Natural killer cell (primary cell): Measurements from ENCODE around the gene CYP4B1. TPM values are rescaled to one million over a fixed set of nuclear protein-coding genes. Genes with fewer than 3 reads are reported as not detected.

ENCODE experiments used
- ATAC-seq, 3 donors: fragments of 150-1000 bp in 2 of 3; fragments of 200-7000 bp in 1 of 3; cut with Tn5 transposase; 1 replicate in 1 of 3; 2 replicates in 2 of 3; pipeline ENCODE4 v1.10.0; 2021; ENCODE audit warnings: mild to moderate bottlenecking in 2 of 3, moderate library complexity in 2 of 3
- DNase-seq, 2 donors: peaks; one replicate each; pipeline versions ENCODE4 v3.0.0 to v3.0.0-alpha.2; 2013 to 2021; ENCODE audit warnings: mixed read lengths in 1 of 2
- H3K27ac ChIP-seq: one replicate; pipeline ENCODE4 v1.5.1; 2013; ENCODE audit warnings: mild to moderate bottlenecking, low read length
- H3K27me3 ChIP-seq: one replicate; pipeline ENCODE4 v1.6.1; 2013; ENCODE audit warnings: low read length; ENCODE audit not compliant: control insufficient read depth, insufficient read depth
- H3K36me3 ChIP-seq: one replicate; pipeline ENCODE4 v1.6.1; 2013; ENCODE audit warnings: low read length; ENCODE audit not compliant: control insufficient read depth, insufficient read depth
- H3K4me1 ChIP-seq: one replicate; pipeline ENCODE4 v1.6.1; 2013; ENCODE audit warnings: low read length; ENCODE audit not compliant: control insufficient read depth, insufficient read depth
- H3K4me3 ChIP-seq: one replicate; pipeline ENCODE4 v1.5.1; 2013; ENCODE audit warnings: low read length
- H3K9me3 ChIP-seq: one replicate; pipeline ENCODE4 v1.6.1; 2013; ENCODE audit warnings: low read length; ENCODE audit not compliant: control insufficient read depth, insufficient read depth
- H3K27ac Mint-ChIP-seq, 2 donors: one replicate each; pipeline ENCODE4 v1.8.0; 2022; ENCODE audit warnings: mild to moderate bottlenecking in 2 of 2, mixed read lengths in 2 of 2, moderate library complexity in 1 of 2
- H3K27me3 Mint-ChIP-seq, 2 donors: one replicate each; pipeline ENCODE4 v1.8.0; 2022; ENCODE audit warnings: low read depth in 2 of 2, mixed read lengths in 2 of 2
- H3K36me3 Mint-ChIP-seq: one replicate; pipeline ENCODE4 v1.8.0; 2022; ENCODE audit warnings: mixed read lengths
- H3K4me1 Mint-ChIP-seq, 2 donors: one replicate each; pipeline ENCODE4 v1.8.0; 2022; ENCODE audit warnings: mixed read lengths in 2 of 2
- H3K4me3 Mint-ChIP-seq: one replicate; pipeline ENCODE4 v1.8.0; 2022; ENCODE audit warnings: mild to moderate bottlenecking, moderate library complexity, mixed read lengths
- H3K9me3 Mint-ChIP-seq, 2 donors: one replicate each; pipeline ENCODE4 v1.8.0; 2022; ENCODE audit warnings: mixed read lengths in 2 of 2
- WGBS: methylation state at CpG from one replicate; pipeline ENCODE4 v1.1.7; 2013; ENCODE audit warnings: missing lambda C conversion rate; ENCODE audit not compliant: insufficient coverage; 5-methylcytosine and 5-hydroxymethylcytosine counted together
- intact Hi-C: fragments of 100-400 bp; cut with micrococcal nuclease; formaldehyde crosslinking; loops from one replicate; pipeline ENCODE4 v1.14.2; 2022
- total RNA-seq, 4 donors: library from RNA; stranded (reverse); fragments of 120-200 nt in 1 of 4; gene quantifications; one replicate each; pipeline versions ENCODE4 v1.2.3 to v1.2.4, GENCODE V29; 2013 to 2022
- TF ChIP-seq, protein P1 (sequence below): fragments of 200-600 bp; IDR thresholded peaks from one replicate; pipeline ENCODE4 v1.8.0; 2022; ENCODE audit warnings: antibody characterized with exemption

CYP4B1 gene
- total RNA-seq, 3 donors from 2014 or later (not counting 1 experiment from before 2014, with no cell fraction given) = not detected

DNA sequence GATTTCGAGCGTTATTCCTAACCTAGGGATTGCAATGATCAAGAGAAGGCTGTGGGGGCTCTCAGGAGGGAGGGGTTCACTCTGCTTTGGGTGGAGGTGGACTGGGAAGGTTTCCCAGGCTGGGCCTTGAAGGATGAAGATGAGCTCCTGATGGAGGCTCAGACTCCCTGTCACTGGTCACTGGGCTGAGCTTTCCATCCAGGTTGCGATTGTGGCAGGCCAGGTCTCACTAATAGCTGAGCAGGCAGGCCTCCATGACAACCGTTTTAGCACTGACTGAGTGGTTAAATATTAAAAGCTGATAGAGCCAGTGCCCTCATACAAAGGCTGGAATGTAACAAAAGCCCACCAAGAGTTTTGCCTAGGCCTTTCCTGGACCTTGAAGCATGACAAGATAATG is 43.7 kb upstream of the CYP4B1 start:
- intact Hi-C loops = no loop called here
- no peaks in the 10 kb centered on the region for H3K4me1 Mint-ChIP-seq
- no peak overlapping the region for H3K4me3 Mint-ChIP-seq
- peaks cover 2% of the 10 kb centered on the region for H3K27me3 ChIP-seq
- peaks cover 22 to 56% of the 10 kb centered on the region in 2 donors for H3K27me3 Mint-ChIP-seq
- TF ChIP-seq, protein P1, sequence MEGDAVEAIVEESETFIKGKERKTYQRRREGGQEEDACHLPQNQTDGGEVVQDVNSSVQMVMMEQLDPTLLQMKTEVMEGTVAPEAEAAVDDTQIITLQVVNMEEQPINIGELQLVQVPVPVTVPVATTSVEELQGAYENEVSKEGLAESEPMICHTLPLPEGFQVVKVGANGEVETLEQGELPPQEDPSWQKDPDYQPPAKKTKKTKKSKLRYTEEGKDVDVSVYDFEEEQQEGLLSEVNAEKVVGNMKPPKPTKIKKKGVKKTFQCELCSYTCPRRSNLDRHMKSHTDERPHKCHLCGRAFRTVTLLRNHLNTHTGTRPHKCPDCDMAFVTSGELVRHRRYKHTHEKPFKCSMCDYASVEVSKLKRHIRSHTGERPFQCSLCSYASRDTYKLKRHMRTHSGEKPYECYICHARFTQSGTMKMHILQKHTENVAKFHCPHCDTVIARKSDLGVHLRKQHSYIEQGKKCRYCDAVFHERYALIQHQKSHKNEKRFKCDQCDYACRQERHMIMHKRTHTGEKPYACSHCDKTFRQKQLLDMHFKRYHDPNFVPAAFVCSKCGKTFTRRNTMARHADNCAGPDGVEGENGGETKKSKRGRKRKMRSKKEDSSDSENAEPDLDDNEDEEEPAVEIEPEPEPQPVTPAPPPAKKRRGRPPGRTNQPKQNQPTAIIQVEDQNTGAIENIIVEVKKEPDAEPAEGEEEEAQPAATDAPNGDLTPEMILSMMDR = no peak
- no peaks in the 10 kb centered on the region for H3K36me3 ChIP-seq
- H3K9me3 Mint-ChIP-seq = no peaks in the 10 kb centered on the region
- 78% methylated on average over 4 of the region's 4 CpGs for WGBS
- H3K9me3 ChIP-seq = no peaks in the 10 kb centered on the region
- no peak overlapping the region for H3K27ac ChIP-seq
- no peak for ATAC-seq
- no peak for DNase-seq
- H3K4me3 ChIP-seq = no peak overlapping the region
- H3K4me1 ChIP-seq = no peaks in the 10 kb centered on the region
- H3K27ac Mint-ChIP-seq = no peak overlapping the region
- H3K36me3 Mint-ChIP-seq = no peaks in the 10 kb centered on the region

DNA sequence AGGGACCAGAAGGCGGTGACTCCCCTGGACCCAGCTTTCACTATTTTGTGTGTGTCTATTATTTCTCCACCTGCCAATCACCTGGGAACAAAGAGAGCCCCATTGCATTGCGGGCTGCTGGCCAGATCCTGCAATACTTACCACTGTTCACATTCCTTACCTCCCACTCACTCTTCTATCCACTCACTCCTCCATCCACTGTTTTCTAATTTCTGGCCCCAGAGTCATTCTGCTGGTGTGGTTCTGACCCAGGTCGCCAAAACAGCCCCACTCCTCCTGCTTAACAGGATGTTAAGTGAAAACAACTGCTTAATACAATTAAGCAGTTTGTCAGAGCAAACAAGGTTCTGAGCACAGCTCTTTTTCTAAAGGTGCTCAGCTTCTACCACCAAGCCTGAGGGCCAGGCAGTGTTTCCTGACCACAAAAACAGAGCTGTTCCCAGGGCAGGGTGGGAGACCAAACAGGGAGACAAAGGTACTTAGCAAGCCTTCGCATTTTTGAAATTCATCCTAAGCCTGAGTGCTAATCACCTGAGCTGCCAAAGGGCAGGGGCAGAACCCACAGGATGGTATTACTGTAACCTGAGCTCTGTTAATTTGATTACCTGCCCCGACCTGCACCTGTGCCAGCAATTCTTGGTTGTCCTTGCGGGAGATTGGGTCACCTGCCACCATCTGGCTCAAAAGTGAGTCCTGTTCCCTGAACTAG is 41.4 kb upstream of the CYP4B1 start:
- no peaks in the 10 kb centered on the region for H3K36me3 ChIP-seq
- TF ChIP-seq, protein P1 = no peak
- 66% methylated on average over 6 of the region's 6 CpGs for WGBS
- H3K4me1 ChIP-seq = no peaks in the 10 kb centered on the region
- no peak for DNase-seq
- no peak overlapping the region for H3K27ac ChIP-seq
- Mint-ChIP-seq H3K9me3 (peaks cover 0 to 2% of the 10 kb centered on the region in 2 donors), H3K27ac (no peak overlapping the region), H3K27me3 (peaks cover 35 to 51% of the 10 kb centered on the region in 2 donors), H3K36me3 (no peaks in the 10 kb centered on the region), H3K4me1 (no peaks in the 10 kb centered on the region), H3K4me3 (no peak overlapping the region)
- intact Hi-C loops = no loop called here
- H3K9me3 ChIP-seq = no peaks in the 10 kb centered on the region
- H3K4me3 ChIP-seq = no peak overlapping the region
- H3K27me3 ChIP-seq = peaks cover 4% of the 10 kb centered on the region
- no peak for ATAC-seq

DNA sequence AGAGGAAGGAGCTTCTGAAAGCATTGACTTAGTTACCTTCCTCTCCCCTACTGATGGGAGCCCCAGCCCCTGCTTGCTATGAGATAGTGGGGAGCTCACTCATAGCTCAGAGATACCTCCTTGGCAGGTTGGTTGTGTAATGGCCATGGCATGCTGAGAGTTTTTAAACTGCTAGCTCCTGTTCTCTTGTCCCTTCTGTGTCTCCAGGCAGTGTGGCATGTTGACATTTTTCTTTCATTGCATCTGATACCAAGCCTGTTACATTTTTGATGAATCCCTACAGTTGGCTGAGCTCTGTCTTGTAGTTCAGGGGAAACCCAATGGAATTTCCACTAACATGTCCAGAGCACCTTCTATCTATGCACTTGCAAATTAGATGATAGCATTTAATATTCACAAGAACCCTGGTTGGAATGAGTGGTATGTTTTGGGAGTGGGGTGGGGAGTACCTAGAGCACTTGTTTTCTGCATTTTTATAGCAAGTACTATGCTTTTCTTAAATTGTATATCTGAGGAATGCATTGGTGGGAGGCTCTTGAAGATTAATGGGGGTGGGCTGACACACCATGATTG is 40.8 kb upstream of the CYP4B1 start:
- ATAC-seq (no peak), DNase-seq (no peak)
- Mint-ChIP-seq H3K36me3 (no peaks in the 10 kb centered on the region), H3K4me1 (no peaks in the 10 kb centered on the region), H3K4me3 (no peak overlapping the region), H3K9me3 (peaks cover 0 to 2% of the 10 kb centered on the region in 2 donors), H3K27me3 (peaks cover 35 to 47% of the 10 kb centered on the region in 2 donors), H3K27ac (no peak overlapping the region)
- Histone ChIP-seq H3K9me3 (peaks cover 4% of the 10 kb centered on the region), H3K4me3 (no peak overlapping the region), H3K27ac (no peak overlapping the region), H3K27me3 (peaks cover 6% of the 10 kb centered on the region), H3K36me3 (no peaks in the 10 kb centered on the region), H3K4me1 (no peaks in the 10 kb centered on the region)
- TF ChIP-seq, protein P1 = no peak
- intact Hi-C loops = no loop called here
